HEK293 (cell line): ENCODE measurements around the gene SH3BP1.

Experiments
- GLIS2 ChIP-seq: fragments of 450-650 bp; formaldehyde crosslinking; IDR thresholded peaks from 2 replicates; pipeline ENCODE4 v1.5.1; 2016; ENCODE audit warnings: missing biosample characterization, missing genetic modification characterization
- HOXA7 ChIP-seq: sonication (generic); formaldehyde crosslinking; IDR thresholded peaks from 2 replicates; pipeline ENCODE4 v1.8.1; 2022; ENCODE audit warnings: missing genetic modification reagents, borderline replicate concordance
- REPIN1 ChIP-seq: fragments of 450-650 bp; formaldehyde crosslinking; IDR thresholded peaks from 2 replicates; pipeline ENCODE4 v1.5.1; 2017; ENCODE audit warnings: missing biosample characterization, missing genetic modification characterization, low read depth
- ZBTB21 ChIP-seq: fragments of 450-650 bp; formaldehyde crosslinking; IDR thresholded peaks from 2 replicates; pipeline ENCODE4 v1.5.1; 2017; ENCODE audit warnings: missing biosample characterization, missing genetic modification characterization
- ZEB2 ChIP-seq: fragments of 450-650 bp; formaldehyde crosslinking; IDR thresholded peaks from 2 replicates; pipeline ENCODE4 v1.5.1; 2016; ENCODE audit warnings: missing biosample characterization, missing genetic modification characterization
- ZFP41 ChIP-seq: fragments of 450-650 bp; formaldehyde crosslinking; IDR thresholded peaks from 2 replicates; pipeline ENCODE4 v1.5.1; 2016; ENCODE audit warnings: missing biosample characterization, missing genetic modification characterization, borderline replicate concordance
- ZNF169 ChIP-seq: fragments of 450-650 bp; formaldehyde crosslinking; IDR thresholded peaks from 2 replicates; pipeline ENCODE4 v1.5.1; 2016; ENCODE audit warnings: missing biosample characterization, missing genetic modification characterization
- ZNF184 ChIP-seq: fragments of 450-650 bp; IDR thresholded peaks from 2 replicates; pipeline ENCODE4 v1.5.1; 2018; ENCODE audit warnings: missing biosample characterization, mild to moderate bottlenecking, missing genetic modification characterization
- ZNF302 ChIP-seq: fragments of 450-650 bp; formaldehyde crosslinking; IDR thresholded peaks from 2 replicates; pipeline ENCODE4 v1.5.1; 2016; ENCODE audit warnings: missing biosample characterization, missing genetic modification characterization, low read depth
- ZNF350 ChIP-seq: fragments of 450-650 bp; formaldehyde crosslinking; IDR thresholded peaks from 2 replicates; pipeline ENCODE4 v1.5.0; 2017; ENCODE audit warnings: missing biosample characterization, mild to moderate bottlenecking, missing genetic modification characterization
- ZNF549 ChIP-seq: fragments of 450-650 bp; IDR thresholded peaks from 2 replicates; pipeline ENCODE4 v1.5.1; 2018; ENCODE audit warnings: missing biosample characterization, missing genetic modification characterization, mild to moderate bottlenecking, inconsistent platforms, moderate library complexity
- ZNF558 ChIP-seq: fragments of 450-650 bp; formaldehyde crosslinking; IDR thresholded peaks from 2 replicates; pipeline ENCODE4 v1.5.1; 2016; ENCODE audit warnings: missing biosample characterization, missing genetic modification characterization
- ZNF600 ChIP-seq: fragments of 450-650 bp; formaldehyde crosslinking; IDR thresholded peaks from 2 replicates; pipeline ENCODE4 v1.5.1; 2016; ENCODE audit warnings: missing biosample characterization, missing genetic modification characterization
- ZNF626 ChIP-seq: fragments of 450-650 bp; sonication (Bioruptor Pico); formaldehyde crosslinking; IDR thresholded peaks from 2 replicates; pipeline ENCODE4 v1.5.1; 2018; ENCODE audit warnings: missing biosample characterization, missing genetic modification characterization, inconsistent platforms
- ZNF791 ChIP-seq: fragments of 450-650 bp; formaldehyde crosslinking; IDR thresholded peaks from 2 replicates; pipeline ENCODE4 v1.5.1; 2016; ENCODE audit warnings: missing biosample characterization, missing genetic modification characterization
- ZSCAN23 ChIP-seq: fragments of 450-650 bp; formaldehyde crosslinking; IDR thresholded peaks from 2 replicates; pipeline ENCODE4 v1.5.1; 2016; ENCODE audit warnings: missing biosample characterization, missing genetic modification characterization
- TF ChIP-seq, protein P1 (sequence below): fragments of 450-650 bp; formaldehyde crosslinking; IDR thresholded peaks from 2 replicates; pipeline ENCODE4 v1.5.1; 2016; ENCODE audit warnings: missing biosample characterization, missing genetic modification characterization
- TF ChIP-seq, protein P2 (sequence below): fragments of 450-650 bp; formaldehyde crosslinking; IDR thresholded peaks from 2 replicates; pipeline ENCODE4 v1.5.1; 2016; ENCODE audit warnings: missing biosample characterization, missing genetic modification characterization
- TF ChIP-seq, protein P3 (sequence below): fragments of 450-650 bp; formaldehyde crosslinking; IDR thresholded peaks from 2 replicates; pipeline ENCODE4 v1.5.1; 2016; ENCODE audit warnings: missing biosample characterization, missing genetic modification characterization
- TF ChIP-seq, protein P4 (sequence below): fragments of 450-650 bp; formaldehyde crosslinking; IDR thresholded peaks from 2 replicates; pipeline ENCODE4 v1.5.1; 2016; ENCODE audit warnings: missing biosample characterization, missing genetic modification characterization
- TF ChIP-seq, protein P5 (sequence below): IDR thresholded peaks from 2 replicates; pipeline ENCODE4 v1.6.1; 2011; ENCODE audit warnings: mild to moderate bottlenecking, low read depth, low read length, borderline replicate concordance
- TF ChIP-seq, protein P6 (sequence below): fragments of 450-650 bp; formaldehyde crosslinking; IDR thresholded peaks from 2 replicates; pipeline ENCODE4 v1.5.1; 2016; ENCODE audit warnings: missing biosample characterization, missing genetic modification characterization
- TF ChIP-seq, protein P7 (sequence below): fragments of 450-650 bp; formaldehyde crosslinking; IDR thresholded peaks from 2 replicates; pipeline ENCODE4 v1.5.1; 2016; ENCODE audit warnings: missing biosample characterization, missing genetic modification characterization

Gene SH3BP1

DNA sequence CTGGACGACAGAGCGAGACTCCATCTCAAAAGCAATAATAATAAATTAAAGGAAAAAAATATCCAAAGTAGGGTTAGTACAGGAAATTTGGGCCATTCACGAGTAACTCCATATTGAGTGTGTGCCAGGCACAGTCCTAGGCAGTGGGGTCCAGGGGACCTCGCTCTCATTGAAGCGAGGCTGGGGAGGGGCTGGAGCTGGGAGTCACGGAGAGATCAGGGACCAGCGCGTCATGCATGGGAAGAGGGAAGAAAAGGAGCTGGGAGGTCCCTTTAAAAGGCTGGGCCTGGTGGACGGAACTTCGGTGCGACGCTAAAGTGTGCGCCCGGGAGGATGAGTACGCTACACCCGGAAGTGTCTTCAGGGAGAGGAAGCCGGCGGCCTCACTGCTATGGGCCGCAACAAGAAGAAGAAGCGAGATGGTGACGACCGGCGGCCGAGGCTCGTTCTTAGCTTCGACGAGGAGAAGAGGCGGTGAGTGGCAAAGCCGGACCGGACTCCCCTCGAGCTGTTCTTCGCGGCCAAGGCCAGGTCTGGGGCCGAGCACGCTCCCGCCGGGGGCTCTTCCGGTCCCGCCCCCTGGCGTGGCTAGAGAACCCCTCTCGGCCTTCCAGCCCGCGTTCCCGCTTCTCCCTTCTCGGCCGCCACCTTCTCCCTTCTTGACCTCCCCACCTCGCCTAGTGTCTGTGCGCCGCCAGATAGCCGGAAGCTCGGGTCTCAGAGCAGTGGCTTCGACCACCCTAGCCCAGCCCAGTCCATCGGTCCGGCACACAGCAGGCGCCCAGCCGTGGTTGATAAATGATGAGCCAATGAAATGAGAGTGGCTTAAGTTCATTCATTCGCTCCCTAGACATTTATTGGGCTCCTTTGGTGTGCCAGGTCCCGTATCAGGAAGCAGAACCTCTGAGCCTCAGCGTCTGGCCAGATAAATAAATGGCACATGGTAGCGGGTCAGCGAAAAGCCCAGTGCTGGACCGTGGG is 46.8 kb downstream of the SH3BP1 start, which contains the start of gene NOL12 (continued):
- TF ChIP-seq ZNF549, result no peak
- TF ChIP-seq, protein P1, sequence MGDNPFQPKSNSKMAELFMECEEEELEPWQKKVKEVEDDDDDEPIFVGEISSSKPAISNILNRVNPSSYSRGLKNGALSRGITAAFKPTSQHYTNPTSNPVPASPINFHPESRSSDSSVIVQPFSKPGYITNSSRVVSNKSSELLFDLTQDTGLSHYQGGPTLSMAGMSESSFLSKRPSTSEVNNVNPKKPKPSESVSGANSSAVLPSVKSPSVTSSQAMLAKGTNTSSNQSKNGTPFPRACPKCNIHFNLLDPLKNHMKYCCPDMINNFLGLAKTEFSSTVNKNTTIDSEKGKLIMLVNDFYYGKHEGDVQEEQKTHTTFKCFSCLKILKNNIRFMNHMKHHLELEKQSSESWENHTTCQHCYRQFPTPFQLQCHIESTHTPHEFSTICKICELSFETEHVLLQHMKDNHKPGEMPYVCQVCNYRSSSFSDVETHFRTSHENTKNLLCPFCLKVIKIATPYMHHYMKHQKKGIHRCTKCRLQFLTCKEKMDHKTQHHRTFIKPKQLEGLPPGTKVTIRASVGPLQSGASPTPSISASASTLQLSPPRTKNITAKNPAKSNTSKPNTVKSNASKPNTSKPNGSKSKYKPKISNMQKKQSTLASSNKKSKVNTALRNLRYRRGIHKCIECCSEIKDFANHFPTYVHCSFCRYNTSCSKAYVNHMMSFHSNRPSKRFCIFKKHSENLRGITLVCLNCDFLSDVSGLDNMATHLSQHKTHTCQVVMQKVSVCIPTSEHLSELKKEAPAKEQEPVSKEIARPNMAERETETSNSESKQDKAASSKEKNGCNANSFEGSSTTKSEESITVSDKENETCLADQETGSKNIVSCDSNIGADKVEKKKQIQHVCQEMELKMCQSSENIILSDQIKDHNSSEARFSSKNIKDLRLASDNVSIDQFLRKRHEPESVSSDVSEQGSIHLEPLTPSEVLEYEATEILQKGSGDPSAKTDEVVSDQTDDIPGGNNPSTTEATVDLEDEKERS (tag by site-specific recombination), result peak; percentile 29; the same call in 1 of the 2 replicates
- peak; percentile 68 for TF ChIP-seq ZNF558 (tag by site-specific recombination)
- TF ChIP-seq GLIS2 (tag by site-specific recombination), result peak; percentile 97
- 0 out of 2 replicates have a peak, but pooled peaks have one; percentile 61 for TF ChIP-seq ZNF184 (tag by site-specific recombination)
- TF ChIP-seq, protein P2, sequence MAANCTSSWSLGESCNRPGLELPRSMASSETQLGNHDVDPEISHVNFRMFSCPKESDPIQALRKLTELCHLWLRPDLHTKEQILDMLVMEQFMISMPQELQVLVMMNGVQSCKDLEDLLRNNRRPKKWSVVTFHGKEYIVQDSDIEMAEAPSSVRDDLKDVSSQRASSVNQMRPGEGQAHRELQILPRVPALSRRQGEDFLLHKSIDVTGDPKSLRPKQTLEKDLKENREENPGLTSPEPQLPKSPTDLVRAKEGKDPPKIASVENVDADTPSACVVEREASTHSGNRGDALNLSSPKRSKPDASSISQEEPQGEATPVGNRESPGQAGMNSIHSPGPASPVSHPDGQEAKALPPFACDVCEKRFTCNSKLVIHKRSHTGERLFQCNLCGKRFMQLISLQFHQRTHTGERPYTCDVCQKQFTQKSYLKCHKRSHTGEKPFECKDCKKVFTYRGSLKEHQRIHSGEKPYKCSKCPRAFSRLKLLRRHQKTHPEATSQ (tag by site-specific recombination), result peak; percentile 96
- peak; percentile 89 for TF ChIP-seq ZEB2
- peak; percentile 87; the same call in 1 of the 2 replicates for TF ChIP-seq REPIN1 (tag by site-specific recombination)
- TF ChIP-seq, protein P3, sequence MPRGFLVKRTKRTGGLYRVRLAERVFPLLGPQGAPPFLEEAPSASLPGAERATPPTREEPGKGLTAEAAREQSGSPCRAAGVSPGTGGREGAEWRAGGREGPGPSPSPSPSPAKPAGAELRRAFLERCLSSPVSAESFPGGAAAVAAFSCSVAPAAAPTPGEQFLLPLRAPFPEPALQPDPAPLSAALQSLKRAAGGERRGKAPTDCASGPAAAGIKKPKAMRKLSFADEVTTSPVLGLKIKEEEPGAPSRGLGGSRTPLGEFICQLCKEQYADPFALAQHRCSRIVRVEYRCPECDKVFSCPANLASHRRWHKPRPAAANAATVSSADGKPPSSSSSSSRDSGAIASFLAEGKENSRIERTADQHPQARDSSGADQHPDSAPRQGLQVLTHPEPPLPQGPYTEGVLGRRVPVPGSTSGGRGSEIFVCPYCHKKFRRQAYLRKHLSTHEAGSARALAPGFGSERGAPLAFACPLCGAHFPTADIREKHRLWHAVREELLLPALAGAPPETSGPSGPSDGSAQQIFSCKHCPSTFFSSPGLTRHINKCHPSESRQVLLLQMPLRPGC (tag by site-specific recombination), result peak; percentile 87
- TF ChIP-seq ZNF169 (tag by site-specific recombination), result no peak; the same call in 1 of the 2 replicates
- TF ChIP-seq, protein P4, sequence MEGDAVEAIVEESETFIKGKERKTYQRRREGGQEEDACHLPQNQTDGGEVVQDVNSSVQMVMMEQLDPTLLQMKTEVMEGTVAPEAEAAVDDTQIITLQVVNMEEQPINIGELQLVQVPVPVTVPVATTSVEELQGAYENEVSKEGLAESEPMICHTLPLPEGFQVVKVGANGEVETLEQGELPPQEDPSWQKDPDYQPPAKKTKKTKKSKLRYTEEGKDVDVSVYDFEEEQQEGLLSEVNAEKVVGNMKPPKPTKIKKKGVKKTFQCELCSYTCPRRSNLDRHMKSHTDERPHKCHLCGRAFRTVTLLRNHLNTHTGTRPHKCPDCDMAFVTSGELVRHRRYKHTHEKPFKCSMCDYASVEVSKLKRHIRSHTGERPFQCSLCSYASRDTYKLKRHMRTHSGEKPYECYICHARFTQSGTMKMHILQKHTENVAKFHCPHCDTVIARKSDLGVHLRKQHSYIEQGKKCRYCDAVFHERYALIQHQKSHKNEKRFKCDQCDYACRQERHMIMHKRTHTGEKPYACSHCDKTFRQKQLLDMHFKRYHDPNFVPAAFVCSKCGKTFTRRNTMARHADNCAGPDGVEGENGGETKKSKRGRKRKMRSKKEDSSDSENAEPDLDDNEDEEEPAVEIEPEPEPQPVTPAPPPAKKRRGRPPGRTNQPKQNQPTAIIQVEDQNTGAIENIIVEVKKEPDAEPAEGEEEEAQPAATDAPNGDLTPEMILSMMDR (tag by site-specific recombination), result peak; percentile 12; the same call in 1 of the 2 replicates
- TF ChIP-seq ZNF600, result no peak
- peak; percentile 83 for TF ChIP-seq ZBTB21 (tag by site-specific recombination)
- TF ChIP-seq ZNF302 (tag by site-specific recombination), result no peak
- TF ChIP-seq, protein P5, sequence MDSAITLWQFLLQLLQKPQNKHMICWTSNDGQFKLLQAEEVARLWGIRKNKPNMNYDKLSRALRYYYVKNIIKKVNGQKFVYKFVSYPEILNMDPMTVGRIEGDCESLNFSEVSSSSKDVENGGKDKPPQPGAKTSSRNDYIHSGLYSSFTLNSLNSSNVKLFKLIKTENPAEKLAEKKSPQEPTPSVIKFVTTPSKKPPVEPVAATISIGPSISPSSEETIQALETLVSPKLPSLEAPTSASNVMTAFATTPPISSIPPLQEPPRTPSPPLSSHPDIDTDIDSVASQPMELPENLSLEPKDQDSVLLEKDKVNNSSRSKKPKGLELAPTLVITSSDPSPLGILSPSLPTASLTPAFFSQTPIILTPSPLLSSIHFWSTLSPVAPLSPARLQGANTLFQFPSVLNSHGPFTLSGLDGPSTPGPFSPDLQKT, result 0 out of 2 replicates have a peak, but pooled peaks have one; percentile 83
- TF ChIP-seq ZNF791, result no peak
- TF ChIP-seq, protein P6, sequence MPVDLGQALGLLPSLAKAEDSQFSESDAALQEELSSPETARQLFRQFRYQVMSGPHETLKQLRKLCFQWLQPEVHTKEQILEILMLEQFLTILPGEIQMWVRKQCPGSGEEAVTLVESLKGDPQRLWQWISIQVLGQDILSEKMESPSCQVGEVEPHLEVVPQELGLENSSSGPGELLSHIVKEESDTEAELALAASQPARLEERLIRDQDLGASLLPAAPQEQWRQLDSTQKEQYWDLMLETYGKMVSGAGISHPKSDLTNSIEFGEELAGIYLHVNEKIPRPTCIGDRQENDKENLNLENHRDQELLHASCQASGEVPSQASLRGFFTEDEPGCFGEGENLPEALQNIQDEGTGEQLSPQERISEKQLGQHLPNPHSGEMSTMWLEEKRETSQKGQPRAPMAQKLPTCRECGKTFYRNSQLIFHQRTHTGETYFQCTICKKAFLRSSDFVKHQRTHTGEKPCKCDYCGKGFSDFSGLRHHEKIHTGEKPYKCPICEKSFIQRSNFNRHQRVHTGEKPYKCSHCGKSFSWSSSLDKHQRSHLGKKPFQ, result peak; percentile 64; the same call in 1 of the 2 replicates
- no peak for TF ChIP-seq ZNF350 (tag by site-specific recombination)
- TF ChIP-seq, protein P7, sequence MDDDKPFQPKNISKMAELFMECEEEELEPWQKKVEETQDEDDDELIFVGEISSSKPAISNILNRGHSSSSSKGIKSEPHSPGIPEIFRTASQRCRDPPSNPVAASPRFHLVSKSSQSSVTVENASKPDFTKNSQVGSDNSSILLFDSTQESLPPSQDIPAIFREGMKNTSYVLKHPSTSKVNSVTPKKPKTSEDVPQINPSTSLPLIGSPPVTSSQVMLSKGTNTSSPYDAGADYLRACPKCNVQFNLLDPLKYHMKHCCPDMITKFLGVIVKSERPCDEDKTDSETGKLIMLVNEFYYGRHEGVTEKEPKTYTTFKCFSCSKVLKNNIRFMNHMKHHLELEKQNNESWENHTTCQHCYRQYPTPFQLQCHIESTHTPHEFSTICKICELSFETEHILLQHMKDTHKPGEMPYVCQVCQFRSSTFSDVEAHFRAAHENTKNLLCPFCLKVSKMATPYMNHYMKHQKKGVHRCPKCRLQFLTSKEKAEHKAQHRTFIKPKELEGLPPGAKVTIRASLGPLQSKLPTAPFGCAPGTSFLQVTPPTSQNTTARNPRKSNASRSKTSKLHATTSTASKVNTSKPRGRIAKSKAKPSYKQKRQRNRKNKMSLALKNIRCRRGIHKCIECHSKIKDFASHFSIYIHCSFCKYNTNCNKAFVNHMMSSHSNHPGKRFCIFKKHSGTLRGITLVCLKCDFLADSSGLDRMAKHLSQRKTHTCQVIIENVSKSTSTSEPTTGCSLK, result no peak
- TF ChIP-seq ZSCAN23, result peak; percentile 93
- no peak for TF ChIP-seq HOXA7 (CRISPR knock-in tag)
- TF ChIP-seq ZFP41 (tag by site-specific recombination), result no peak
- no peak for TF ChIP-seq ZNF626 (tag by site-specific recombination)
